Hindlimb muscle (tissue), 1 donor: ENCODE measurements around the gene AFMID. TPM values are rescaled to one million over a fixed set of nuclear protein-coding genes. Genes with fewer than 3 reads are reported as not detected.

Experiments used
- DNase-seq: peaks from one replicate; pipeline ENCODE4 v3.0.0-alpha.2; 2013
- polyA plus RNA-seq: library from polyadenylated mRNA; unstranded; fragments of 120-200 nt; gene quantifications from one replicate; pipeline ENCODE4 v1.2.1, GENCODE V29; 2013; ENCODE audit not compliant: insufficient read length

The AFMID gene
- polyA plus RNA-seq, 1 donor: 40.0 TPM

- no peak for DNase-seq
Measured at GRCh38 chr17:78180083-78180482, 7.1 kb upstream of the AFMID start.

- no peak for DNase-seq
Measured at GRCh38 chr17:78180508-78180907, 6.7 kb upstream of the AFMID start.

DNA sequence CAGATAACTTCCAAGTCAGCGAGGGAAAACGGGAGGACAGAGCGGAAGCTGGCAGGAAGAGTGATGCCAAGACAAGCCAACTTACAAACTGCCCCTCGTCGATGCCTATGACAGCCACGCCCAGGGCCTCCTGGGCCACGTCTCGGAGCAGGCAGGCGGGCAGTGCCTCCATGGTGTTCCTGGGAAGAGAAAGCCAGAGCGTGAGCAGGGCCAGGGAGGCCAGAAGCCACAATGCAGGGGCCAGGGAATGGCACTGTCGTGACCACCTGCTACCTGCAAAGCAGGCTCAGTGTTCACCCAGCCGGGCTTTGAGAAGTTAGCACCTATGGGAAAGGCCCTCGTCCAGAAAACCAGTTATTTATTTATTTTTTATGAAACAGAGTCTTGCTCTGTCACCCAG is 4.7 kb upstream of the AFMID start:
- no peak for DNase-seq

GRCh38 chr17:78183916-78184315 is 3.2 kb upstream of the AFMID start:
- DNase-seq: no peak

GRCh38 chr17:78184351-78184750 is 2.8 kb upstream of the AFMID start:
- DNase-seq: no peak

- no peak for DNase-seq
Measured at GRCh38 chr17:78184868-78185267, 2.3 kb upstream of the AFMID start.

- no peak for DNase-seq
Measured at GRCh38 chr17:78185981-78186691, 1.0 kb upstream of the AFMID start.

DNA sequence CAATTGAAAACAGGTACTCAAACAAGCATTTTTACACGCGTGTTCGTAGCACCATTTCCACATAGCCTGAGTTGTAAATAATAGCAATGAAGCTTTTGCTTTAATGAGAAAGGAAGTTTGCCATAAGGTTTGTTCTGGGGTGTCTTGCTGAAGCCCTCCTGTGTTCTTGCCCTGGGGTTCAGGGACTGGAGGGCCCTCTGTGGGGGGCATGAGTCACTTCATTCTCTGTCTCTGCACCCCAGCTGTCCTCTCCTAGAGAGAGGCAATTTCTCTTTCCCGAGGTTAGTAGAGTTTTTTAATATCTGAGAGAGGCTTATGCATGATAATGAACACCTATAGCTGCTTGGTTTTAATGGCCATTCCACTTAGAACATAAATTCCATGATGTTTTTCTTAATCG is 9.6 kb downstream of the AFMID start:
- no peak for DNase-seq

DNA sequence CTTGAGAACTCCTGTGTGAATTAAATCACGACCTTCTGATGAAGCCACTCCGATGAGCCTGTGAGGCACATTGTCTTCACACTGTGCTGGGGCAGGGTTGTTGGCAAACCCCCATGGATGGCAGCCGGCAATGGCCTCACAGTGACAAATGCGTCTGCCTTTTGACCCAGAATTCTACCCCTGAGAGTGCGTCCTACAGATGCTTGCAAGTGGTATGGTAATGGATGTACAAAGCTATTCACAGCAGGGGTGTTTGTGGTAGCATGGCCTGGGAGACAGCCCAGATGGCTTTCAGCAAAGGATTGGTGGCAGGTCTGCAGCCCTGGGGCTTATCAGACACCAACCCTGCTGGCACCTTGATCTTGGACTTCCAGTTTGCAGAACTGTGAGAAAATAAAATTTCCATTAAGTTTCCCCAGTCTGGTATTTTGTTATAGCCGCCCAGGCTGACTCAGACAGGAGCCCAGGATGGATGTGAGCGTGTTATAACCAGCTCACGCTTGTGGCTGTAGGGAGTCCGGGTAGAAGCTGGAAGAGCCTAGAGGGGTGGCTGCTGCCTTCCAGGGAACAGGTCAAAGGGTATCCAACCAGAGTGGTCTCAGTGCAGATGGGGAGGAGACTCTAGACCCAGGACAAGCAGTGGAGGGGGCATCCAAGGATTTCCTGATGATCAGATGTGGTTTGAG is 10.1 kb downstream of the AFMID start:
- no peak for DNase-seq

DNA sequence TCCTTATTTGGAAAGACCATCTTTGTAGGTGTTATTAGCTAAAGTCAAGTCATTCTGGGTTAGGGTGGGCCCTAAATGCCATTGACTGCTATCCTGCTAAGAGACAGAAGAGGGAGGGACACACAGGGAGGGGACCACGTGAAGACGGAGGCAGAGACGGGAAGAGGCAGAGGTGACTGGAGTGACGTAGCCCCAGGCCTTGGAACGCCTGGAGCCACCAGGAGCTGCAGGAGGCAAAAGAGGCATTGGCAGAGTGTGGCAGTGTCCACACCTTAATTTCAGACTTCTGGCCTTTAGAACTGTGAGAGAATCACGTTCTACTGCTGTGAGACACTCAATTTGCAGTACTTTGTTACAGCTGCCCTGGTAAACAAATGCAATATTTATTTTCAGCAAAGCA is 13.3 kb downstream of the AFMID start:
- DNase-seq: no peak

DNA sequence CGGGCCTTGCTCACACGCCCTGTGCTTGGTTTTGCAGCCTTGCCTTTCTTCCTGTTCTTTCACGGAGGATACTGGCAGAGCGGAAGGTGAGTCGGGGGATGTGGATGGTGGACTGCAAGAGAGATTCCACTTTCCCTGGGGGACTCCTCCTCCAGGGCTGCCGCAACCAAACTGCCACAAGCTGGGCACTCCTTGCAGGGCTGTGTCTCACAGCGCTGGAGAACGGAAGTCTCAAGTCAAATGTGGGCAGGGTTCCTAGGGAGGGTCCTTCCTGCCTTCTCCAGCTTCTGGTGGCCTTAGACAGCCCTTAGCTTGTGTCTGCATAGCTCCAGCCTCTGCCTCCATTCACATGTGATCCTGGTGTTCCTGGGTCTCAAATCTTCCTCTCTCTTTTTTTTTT is 15.5 kb downstream of the AFMID start:
- no peak for DNase-seq

- DNase-seq: no peak
Measured at GRCh38 chr17:78204387-78205123, 17.4 kb downstream of the AFMID start.

GRCh38 chr17:78205124-78205775 is 18.1 kb downstream of the AFMID start:
- DNase-seq: no peak

GRCh38 chr17:78206298-78206697 is 19.1 kb downstream of the AFMID start:
- no peak for DNase-seq

GRCh38 chr17:78208486-78208885 is 21.3 kb downstream of the AFMID start:
- no peak for DNase-seq

DNA sequence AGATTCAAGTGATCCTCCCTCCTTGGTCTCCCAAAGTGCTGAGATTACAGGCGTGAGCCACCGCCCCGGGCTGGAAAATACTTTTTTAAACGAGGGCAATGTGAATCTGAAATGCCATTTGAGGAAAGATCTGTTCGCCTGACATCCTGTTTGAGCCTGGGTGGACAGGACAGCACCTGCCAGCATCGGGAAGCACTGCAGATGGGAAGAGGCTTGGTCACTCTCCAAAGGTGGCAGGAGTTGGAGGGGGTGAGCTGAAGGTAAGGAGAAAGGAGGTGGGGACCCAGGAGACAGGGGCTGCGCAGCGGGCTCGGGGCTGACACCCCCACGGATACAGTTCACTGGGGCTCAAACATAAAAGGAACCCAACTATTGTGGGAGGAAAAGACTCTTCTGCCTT is 22.9 kb downstream of the AFMID start:
- DNase-seq: no peak

DNA sequence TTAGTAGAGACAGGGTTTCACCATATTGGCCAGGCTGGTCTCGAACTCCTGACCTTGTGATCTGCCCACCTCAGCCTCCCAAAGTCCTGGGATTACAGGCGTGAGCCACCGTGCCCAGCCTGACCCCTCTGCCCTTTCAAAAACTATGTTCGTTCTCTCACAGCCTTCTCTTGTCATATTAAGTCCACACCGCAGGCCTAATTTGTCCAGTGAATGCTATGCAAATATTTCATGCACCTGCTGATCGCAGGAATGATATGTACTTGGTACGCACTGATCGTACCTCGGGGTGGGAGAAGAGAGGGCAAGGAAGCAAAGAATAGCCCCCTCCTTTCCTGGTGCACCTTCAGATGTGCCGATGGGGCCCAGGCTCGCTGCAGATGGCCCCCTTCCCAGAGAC is 23.9 kb downstream of the AFMID start:
- DNase-seq: no peak

GRCh38 chr17:78214016-78214705 is 27.0 kb downstream of the AFMID start, which contains the start of gene BIRC5:
TSS of gene BIRC5 (plus strand) at chr17:78214253. CDS start at chr17:78214317, 64 bp downstream.
- peak; percentile 87 for DNase-seq

- no peak for DNase-seq
Measured at GRCh38 chr17:78214706-78215061, 27.5 kb downstream of the AFMID start.

DNA sequence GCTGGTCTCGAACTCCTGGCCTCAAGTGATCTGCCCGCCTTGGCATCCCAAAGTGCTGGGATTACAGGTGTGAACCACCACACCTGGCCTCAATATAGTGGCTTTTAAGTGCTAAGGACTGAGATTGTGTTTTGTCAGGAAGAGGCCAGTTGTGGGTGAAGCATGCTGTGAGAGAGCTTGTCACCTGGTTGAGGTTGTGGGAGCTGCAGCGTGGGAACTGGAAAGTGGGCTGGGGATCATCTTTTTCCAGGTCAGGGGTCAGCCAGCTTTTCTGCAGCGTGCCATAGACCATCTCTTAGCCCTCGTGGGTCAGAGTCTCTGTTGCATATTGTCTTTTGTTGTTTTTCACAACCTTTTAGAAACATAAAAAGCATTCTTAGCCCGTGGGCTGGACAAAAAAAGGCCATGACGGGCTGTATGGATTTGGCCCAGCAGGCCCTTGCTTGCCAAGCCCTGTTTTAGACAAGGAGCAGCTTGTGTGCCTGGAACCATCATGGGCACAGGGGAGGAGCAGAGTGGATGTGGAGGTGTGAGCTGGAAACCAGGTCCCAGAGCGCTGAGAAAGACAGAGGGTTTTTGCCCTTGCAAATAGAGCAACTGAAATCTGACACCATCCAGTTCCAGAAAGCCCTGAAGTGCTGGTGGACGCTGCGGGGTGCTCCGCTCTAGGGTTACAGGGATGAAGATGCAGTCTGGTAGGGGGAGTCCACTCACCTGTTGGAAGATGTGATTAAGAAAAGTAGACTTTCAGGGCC is 32.4 kb downstream of the AFMID start:
- DNase-seq: no peak

- DNase-seq: no peak
Measured at GRCh38 chr17:78223061-78223460, 35.9 kb downstream of the AFMID start.

DNA sequence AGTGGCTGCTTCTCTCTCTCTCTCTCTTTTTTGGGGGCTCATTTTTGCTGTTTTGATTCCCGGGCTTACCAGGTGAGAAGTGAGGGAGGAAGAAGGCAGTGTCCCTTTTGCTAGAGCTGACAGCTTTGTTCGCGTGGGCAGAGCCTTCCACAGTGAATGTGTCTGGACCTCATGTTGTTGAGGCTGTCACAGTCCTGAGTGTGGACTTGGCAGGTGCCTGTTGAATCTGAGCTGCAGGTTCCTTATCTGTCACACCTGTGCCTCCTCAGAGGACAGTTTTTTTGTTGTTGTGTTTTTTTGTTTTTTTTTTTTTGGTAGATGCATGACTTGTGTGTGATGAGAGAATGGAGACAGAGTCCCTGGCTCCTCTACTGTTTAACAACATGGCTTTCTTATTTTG is 36.6 kb downstream of the AFMID start:
- no peak for DNase-seq
